ENCODE data around the gene SUFU.

DNA sequence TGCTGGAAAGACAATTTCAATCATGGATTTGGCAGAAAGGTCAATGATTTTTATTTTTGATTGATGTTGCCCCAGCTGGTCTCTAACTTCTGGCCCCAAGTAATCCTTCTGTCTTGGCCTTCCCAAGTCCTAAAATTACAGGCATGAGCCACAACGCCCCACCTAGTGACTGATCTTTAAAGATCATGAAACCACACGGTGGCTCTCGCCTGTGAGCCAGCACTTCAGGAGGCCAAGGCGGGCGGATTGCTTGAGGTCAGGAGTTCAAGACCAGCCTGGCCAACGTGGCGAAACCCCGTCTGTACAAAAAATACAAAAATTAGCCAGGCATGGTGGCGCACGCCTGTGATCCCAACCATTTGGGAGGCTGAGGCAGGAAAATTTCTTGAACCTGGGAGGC is 39.8 kb upstream of the SUFU start:
- no peak for TF ChIP-seq CTCF (IDR thresholded peaks at IDR 0.05)
- no peak for TF ChIP-seq EZH2phosphoT487 (IDR thresholded peaks at IDR 0.05)
